Measurements from ENCODE around the gene SKP1.

SKP1 gene

GRCh38 chr5:134161513-134162395, 15.0 kb downstream of the SKP1 start (continued):
- TF ChIP-seq ATF2 (tag by site-specific recombination; IDR thresholded peaks at IDR 0.05; ENCODE audit: low read depth) (no peak), AEBP2 (tag by site-specific recombination; IDR thresholded peaks at IDR 0.05; ENCODE audit: borderline replicate concordance) (no peak)

DNA sequence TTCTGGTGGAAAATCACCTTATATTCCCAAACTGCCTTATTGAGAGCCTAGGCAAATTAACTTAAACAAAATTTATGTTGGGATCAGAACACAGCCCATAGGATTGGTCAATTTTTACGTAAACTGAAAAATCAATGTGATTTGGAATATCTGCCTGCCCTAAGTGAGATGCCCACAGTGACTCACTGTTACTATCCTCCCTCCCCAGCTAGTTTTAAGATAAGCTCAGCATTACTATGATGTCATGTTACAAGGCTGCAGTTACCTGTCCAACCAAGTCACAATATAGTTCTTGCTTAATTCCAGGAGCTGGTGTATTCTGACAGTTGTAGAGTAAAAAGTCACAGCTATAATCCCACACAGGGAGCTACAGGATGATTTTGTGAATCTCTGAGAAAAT, 23.1 kb downstream of the SKP1 start:
- POLR2A ChIA-PET, result interaction anchor here (0.7 to 1.1 kb wide), 2 partner anchors 21 to 24 kb away, joined by 4 to 5 read pairs; partner anchors contain the start of gene SKP1
- H3K36me3 ChIP-seq (ENCODE audit: control insufficient read depth in 2 of 2, insufficient read depth in 1 of 2, low read length in 2 of 2), result peaks cover 48 to 92% of the 10 kb centered on the region in 2 experiments

More for the DNA sequence above, 23.1 kb downstream of the SKP1 start:
- H3K4me1 ChIP-seq (ENCODE audit: control insufficient read depth, insufficient read depth, low read length), result peaks cover 2% of the 10 kb centered on the region; the same call in 1 of the 2 replicates
- no peak for TF ChIP-seq ZNF302 (tag by site-specific recombination; IDR thresholded peaks at IDR 0.05; ENCODE audit: low read depth)
- no peak for TF ChIP-seq ELK4 (IDR thresholded peaks at IDR 0.05; ENCODE audit: borderline replicate concordance, low read depth, low read length)
- TF ChIP-seq ZNF423 (tag by site-specific recombination; IDR thresholded peaks at IDR 0.05), result no peak
- TF ChIP-seq MYNN (tag by site-specific recombination; IDR thresholded peaks at IDR 0.05; ENCODE audit: borderline replicate concordance), result no peak
- TF ChIP-seq ZNF600 (tag by site-specific recombination; IDR thresholded peaks at IDR 0.05), result peak; percentile 51; the same call in 1 of the 2 replicates
- TF ChIP-seq SCRT2 (tag by site-specific recombination; IDR thresholded peaks at IDR 0.05), result no peak
- TF ChIP-seq ZNF558 (tag by site-specific recombination; IDR thresholded peaks at IDR 0.05), result no peak
- peak; percentile 65; the same call in 1 of the 2 replicates for TF ChIP-seq ATF2 (tag by site-specific recombination; IDR thresholded peaks at IDR 0.05; ENCODE audit: low read depth)
- TF ChIP-seq ZNF76 (tag by site-specific recombination; IDR thresholded peaks at IDR 0.05; ENCODE audit: borderline replicate concordance, low read depth), result no peak
- TF ChIP-seq, protein P1, sequence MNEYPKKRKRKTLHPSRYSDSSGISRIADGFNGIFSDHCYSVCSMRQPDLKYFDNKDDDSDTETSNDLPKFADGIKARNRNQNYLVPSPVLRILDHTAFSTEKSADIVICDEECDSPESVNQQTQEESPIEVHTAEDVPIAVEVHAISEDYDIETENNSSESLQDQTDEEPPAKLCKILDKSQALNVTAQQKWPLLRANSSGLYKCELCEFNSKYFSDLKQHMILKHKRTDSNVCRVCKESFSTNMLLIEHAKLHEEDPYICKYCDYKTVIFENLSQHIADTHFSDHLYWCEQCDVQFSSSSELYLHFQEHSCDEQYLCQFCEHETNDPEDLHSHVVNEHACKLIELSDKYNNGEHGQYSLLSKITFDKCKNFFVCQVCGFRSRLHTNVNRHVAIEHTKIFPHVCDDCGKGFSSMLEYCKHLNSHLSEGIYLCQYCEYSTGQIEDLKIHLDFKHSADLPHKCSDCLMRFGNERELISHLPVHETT (tag by site-specific recombination; IDR thresholded peaks at IDR 0.05), result no peak
- TF ChIP-seq EGR2 (tag by site-specific recombination; IDR thresholded peaks at IDR 0.05; ENCODE audit: low read depth), result no peak
- TF ChIP-seq ZNF704 (tag by site-specific recombination; IDR thresholded peaks at IDR 0.05), result no peak
- no peak for TF ChIP-seq ZNF610 (tag by site-specific recombination; IDR thresholded peaks at IDR 0.05; ENCODE audit: borderline replicate concordance)
- TF ChIP-seq ZNF366 (tag by site-specific recombination; conservative IDR thresholded peaks at IDR 0.05), result peak; percentile 32; the same call in 1 of the 2 replicates
- no peak for TF ChIP-seq ZNF23 (tag by site-specific recombination; IDR thresholded peaks at IDR 0.05; ENCODE audit: borderline replicate concordance)
- TF ChIP-seq GFI1B (tag by site-specific recombination; IDR thresholded peaks at IDR 0.05), result no peak
- TF ChIP-seq ZNF623 (tag by site-specific recombination; IDR thresholded peaks at IDR 0.05), result no peak
- TF ChIP-seq ZNF629 (tag by site-specific recombination; IDR thresholded peaks at IDR 0.05), result peak; percentile 79
- TF ChIP-seq, protein P2, sequence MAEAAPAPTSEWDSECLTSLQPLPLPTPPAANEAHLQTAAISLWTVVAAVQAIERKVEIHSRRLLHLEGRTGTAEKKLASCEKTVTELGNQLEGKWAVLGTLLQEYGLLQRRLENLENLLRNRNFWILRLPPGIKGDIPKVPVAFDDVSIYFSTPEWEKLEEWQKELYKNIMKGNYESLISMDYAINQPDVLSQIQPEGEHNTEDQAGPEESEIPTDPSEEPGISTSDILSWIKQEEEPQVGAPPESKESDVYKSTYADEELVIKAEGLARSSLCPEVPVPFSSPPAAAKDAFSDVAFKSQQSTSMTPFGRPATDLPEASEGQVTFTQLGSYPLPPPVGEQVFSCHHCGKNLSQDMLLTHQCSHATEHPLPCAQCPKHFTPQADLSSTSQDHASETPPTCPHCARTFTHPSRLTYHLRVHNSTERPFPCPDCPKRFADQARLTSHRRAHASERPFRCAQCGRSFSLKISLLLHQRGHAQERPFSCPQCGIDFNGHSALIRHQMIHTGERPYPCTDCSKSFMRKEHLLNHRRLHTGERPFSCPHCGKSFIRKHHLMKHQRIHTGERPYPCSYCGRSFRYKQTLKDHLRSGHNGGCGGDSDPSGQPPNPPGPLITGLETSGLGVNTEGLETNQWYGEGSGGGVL (tag by site-specific recombination; IDR thresholded peaks at IDR 0.05), result peak; percentile 30; the same call in 1 of the 2 replicates
- 0 out of 2 replicates have a peak overlapping the region, but pooled peaks have one; percentile 16 for H3K27ac ChIP-seq (ENCODE audit: extremely low read depth, low read depth, low read length)
- no peak overlapping the region for H3K4me3 ChIP-seq (ENCODE audit: low read depth, low read length)
- no peaks in the 10 kb centered on the region for H3K9me3 ChIP-seq (ENCODE audit: control insufficient read depth, insufficient read depth, low read depth, low read length)
- CTCF ChIA-PET, result interaction anchor here (0.7 to 3.0 kb wide), 9 partner anchors 8 to 962 kb away, joined by 3 to 24 read pairs (median 4); no protein-coding TSS in a partner anchor

All from HEK293 (cell line).